CD4-positive, alpha-beta T cell treated with Interleukin-17A for 4 hours (primary cell): ENCODE measurements around the gene OR6A2.
"Not testable (repeated sequence)": the region's sequence is repeated elsewhere in the genome, so short reads cannot be mapped to it uniquely, and the experiment has no call there.

Experiments
- DNase-seq: peaks from one replicate; pipeline ENCODE4 v3.0.0-alpha.2; 2020; ENCODE audit warnings: mixed read lengths

OR6A2 gene

DNA sequence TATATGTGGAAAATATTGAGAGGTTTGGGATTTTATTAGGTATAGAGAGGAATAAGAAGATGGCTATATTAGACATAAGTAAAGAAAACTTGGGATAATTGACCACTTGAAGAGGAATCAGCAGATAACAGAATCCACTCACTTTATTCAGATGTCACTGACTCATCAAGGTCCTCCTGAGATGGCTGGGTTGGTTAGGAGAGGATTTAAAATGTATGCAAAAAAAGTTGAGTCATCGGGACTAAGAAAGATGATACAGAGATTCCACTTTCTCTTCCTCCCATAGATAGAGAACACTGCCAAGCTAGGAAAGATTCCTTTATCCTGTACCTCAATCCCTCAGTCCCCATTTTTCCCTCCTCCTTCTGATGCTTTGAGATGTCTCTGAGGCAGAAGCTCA is at the start of gene OR6A2:
OR6A2 (minus strand) TSS at position 288 of the 400 bp plus-strand sequence. CDS start 3,981 bp downstream, outside the sequence.
- no peak for DNase-seq

DNA sequence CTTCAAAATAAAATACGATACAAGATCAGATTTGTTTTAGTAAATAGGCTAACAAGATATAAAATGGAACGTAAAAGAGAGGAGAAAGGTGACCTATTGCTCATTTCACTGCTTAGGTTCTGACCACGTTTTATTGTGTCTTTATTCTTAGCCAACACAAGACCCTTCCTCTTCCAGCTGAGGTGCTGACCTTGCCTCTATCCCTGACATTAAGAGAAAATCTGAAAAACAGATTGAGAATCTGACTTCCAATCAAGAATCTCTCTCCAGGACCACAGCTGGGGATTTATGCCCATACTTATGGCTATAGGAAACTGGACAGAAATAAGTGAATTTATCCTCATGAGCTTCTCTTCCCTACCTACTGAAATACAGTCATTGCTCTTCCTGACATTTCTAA is 45.9 kb upstream of the OR6A2 start, which contains the start of gene OR10A5:
OR10A5 (plus strand) TSS at position 301 of the 400 bp plus-strand sequence; CDS start at position 301, 0 bp downstream.
- DNase-seq: no peak

DNA sequence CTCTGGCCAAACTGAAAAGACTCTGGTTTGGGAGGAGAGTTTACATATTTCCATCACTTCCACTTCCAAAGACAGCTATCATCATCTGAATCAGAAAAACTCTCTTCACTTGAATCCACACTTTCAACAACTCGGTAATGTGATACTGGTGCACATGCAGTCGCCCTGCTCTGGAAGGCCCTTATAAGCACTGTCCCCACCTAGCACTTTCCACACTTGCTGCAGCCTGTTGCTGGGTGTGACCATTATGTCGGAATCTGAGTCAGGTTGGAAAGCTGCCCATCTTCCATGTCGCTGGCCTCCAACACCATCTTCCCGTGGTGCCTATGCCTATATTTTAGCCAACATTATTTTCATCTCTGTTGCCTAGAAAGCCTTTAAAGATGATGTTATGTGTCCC is 44.9 kb upstream of the OR6A2 start:
- no peak for DNase-seq

DNA sequence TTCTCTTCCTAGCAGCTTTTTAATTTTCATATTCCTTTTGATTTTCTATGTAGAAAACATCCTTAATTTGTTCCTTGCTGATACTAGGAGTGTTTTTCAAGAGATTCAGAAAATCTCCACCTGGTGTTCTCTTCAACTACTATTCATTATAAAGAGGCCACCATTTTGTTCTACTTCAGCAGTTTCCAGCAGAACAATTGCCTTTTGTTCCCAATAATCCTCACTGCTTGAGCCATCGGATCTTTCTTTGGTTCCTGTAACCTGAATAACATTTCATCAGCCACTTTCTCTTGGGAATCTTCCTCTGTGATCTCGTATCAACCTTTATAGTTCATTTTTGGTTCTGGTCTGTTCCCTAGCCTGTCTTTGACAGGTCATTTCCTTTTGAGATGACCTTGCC is 44.2 kb upstream of the OR6A2 start:
- DNase-seq: no peak

GRCh38 chr11:6841694-6842093 is 42.2 kb upstream of the OR6A2 start:
- DNase-seq: no peak

DNA sequence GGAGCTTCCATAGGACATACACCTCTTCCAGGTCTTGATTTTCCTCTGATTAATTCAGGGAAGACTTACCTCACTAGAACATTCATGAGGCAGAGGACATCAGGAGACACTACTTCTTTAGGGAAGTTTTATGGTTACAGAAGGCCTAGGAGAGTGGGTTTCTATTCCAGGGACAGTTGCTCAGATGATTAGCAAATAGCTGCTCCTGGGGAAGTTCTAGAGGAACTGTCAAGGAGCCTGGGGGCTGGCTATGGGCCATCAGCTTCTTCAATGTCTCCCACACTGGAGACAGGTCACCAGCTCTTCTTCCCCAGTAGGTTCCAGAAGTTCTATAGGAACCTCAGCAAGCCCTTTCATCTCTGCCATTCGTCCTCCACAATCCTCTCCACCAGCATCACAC is 34.5 kb upstream of the OR6A2 start:
- DNase-seq: no peak

DNA sequence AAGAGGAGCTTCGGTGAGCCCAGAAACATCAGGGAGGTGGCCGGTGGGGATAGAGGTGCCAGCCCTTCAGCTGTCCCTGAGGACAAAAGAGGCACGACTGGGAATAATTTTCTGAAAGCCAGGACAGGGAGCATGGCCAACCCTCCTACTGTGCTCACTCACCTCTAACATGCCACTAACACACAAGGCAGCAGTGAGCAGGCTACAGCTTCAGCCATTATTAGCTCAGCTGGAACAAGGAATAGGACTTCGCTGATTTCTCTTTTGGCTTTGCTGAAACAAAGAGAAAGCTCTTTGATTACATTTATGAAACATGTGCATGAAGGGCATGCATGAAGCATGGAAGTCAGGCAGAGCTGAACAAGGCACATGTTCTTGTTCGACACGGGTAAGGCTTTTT is 33.9 kb upstream of the OR6A2 start:
- DNase-seq: no peak

GRCh38 chr11:6828103-6828502 is 28.6 kb upstream of the OR6A2 start:
- DNase-seq: no peak

DNA sequence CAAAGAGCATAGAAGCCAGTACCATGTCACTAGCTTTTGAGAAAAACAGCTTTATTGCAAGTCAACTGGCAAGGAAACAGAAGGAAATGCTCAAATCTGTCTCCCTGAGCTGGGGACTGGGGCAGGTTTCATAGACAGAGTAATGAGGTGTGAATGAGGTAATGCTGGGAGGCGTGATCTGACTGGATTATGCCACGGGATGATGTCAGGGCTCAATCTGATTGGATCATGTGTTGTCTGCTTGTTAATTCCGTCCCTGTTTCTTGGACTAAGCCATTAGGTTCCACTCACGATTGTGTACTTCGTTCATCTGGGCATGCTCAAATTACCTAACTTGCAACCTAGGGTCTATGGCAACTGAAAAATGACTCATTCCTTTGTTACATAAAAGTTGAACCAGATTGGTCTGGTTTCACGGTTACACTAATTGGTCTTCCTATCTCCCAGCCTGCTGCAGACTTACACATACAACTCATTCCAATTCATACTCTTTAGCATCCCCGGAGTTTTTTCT is 25.8 kb upstream of the OR6A2 start:
- DNase-seq: no peak

- DNase-seq: no peak
These were observed 24.8 kb upstream of the OR6A2 start for GRCh38 chr11:6824136-6824823.

- no peak for DNase-seq
These were observed 19.5 kb upstream of the OR6A2 start for GRCh38 chr11:6818967-6819366.

GRCh38 chr11:6817694-6818093 is 18.2 kb upstream of the OR6A2 start:
- DNase-seq: no peak

DNA sequence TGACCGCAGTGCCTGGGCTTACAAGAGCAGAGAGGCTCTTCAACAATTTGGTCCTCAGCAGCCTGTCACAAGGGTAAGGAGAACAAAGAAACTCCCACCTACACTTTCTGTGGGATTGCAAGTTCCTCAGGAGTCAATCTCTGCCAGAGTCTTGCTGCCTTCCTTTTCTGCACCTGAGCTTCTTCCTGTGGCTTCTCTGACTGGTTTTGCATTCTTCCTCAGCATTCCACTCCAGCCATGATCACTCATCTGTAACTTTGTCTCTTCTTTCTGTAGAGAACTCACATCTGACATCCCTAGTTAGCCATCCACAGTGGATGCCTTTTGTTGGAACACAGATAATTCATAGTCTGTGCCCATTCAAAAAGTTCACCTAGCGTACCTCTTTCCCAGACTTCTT is 14.2 kb upstream of the OR6A2 start:
- DNase-seq: no peak

DNA sequence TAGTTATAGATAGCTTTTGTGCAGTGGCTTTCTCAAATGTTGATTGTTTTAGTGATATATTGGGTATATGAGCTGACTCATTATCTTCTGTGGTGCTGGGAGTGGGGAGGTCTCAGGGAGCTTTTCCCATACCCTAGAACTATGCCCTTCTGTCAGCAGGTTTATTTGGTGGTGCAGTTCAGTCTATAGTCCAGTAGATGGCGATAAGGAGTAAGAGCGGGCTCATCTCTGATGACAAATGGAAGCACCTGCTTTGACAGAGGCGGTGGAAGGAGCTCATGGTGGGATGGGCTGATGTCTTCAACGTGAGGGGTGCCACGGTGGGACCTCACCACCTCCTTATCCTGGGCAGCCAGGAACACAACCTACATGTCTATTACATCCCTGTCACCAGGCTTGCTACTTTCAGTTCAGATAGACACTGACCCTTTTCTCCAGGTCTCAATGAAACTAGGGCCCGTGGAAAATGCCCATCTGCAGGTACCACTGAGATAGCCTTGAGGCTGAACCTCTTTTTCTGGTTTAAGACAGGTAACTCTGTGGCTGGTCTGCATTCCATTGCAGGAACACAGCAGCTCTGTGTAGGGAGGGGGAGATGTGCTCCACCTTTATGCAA is 13.0 kb upstream of the OR6A2 start:
- DNase-seq: peak; percentile 31

DNA sequence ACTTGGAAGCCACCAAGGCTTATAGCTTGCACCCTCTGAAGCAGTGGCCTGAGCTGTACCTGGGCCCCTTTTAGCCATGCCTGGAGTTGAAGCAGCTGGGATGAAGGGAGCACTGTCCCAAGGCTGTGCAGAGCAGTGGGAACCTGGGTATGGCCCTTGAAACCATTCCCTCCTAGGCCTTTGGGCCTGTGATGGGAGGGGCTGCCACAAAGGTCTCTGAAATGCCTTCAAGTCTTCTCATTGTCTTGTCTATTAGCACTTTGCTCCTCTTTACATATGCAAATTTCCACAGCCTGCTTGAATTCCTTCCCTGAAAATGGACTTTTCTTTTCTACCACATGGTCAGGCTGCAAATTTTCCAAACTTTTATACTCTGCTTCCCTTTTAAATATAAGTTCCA is 1.6 kb upstream of the OR6A2 start:
- DNase-seq: not testable (repeated sequence)

GRCh38 chr11:6794639-6795038 is 4.8 kb downstream of the OR6A2 start:
- DNase-seq: no peak

DNA sequence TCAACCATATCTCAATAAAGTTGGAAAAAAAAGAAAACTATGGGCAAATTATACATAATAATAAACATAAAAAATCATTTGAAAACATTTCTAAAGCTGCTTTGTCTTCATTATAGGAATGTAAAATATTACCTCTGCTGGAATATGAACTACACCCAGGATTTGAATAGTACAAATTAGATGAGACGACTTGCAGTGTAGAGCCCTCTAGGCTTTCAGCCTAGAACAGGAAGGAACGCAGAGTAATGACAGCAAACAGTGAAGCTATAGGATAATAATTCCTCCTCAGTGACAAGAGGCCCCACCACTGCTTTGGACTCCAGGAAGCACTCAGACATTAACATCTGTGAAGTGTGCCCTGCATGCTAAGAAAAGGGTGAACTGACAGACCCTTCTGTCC is 8.9 kb downstream of the OR6A2 start:
- DNase-seq: no peak

- no peak for DNase-seq
These were observed 16.8 kb downstream of the OR6A2 start, which contains the start of gene OR2AG1 for GRCh38 chr11:6782720-6783119. Gene OR2AG1 (plus strand): TSS chr11:6783020. CDS start chr11:6785038, 2,018 bp downstream.

- no peak for DNase-seq
These were observed 18.7 kb downstream of the OR6A2 start for GRCh38 chr11:6780829-6781228.

GRCh38 chr11:6778518-6778917 is 21.0 kb downstream of the OR6A2 start:
- no peak for DNase-seq

DNA sequence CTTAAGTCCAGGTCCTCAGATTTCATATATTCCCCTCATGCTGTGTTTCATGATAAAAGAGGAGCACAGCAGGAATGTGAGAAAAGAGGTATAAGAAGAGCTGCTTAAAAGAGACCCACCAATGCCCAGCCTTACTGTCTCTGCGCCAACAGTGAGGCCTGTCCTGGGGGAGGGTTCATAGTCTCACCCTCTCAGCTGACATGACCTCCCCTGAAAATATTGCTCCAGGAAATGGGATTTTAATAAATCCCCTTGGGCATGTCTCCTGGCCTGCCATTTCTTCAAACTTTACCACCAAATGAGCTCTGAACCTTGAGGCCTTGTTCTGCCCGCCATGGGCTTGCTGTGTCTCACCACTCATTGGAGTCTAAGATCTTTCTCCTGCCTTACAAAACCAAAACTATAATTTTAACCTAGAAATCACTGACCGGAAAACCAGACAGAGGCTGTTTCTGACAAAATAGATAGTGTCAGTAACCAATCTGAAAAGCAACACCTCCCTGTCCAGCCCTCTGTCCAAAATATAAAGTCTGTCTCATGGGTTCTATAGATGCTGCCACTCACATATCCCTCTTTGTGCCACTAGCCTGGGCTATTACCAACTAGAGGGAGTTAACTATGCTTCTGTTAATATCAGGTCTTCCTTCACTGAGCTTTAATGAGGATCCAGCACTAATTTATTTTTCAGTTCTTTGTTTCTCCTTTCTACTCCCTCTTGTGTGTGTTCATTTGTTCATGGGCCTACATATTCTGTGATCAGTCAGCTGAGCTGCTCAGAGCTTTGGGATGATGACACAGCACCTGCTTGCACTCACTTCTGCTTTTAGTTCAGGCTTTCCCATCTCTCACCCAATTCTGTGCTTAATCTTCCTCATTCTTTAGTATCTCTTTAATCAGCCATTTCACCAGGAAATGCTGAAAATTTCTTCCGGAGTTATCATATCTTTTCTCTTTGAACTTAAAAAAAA is 27.3 kb downstream of the OR6A2 start, which contains the start of gene OR2AG2:
OR2AG2 (minus strand) TSS at position 51 of the 968 bp plus-strand sequence. CDS start 3,019 bp downstream, outside the sequence.
- no peak for DNase-seq

- peak; percentile 76 for DNase-seq
These were observed 42.0 kb downstream of the OR6A2 start for GRCh38 chr11:6757373-6757967.

DNA sequence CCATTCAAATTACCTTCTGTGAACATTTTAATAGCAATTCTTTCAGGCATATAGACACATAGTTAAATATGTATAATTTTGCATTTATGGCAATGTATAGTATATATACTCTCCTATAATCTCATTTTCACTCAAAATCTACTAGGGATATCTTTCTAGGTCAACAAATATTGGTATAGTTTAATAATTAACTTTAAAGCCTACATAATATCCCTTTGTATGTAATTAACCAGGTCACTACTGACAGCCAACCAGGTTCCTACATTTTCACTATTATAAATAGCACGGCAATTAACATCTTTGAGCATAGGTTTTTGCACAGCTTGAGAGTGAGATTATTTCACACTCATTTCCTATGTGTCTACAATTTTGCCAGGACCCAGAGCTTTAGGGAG is 43.5 kb downstream of the OR6A2 start:
- DNase-seq: no peak
